HEK293 (cell line): ENCODE results near the gene PP2D1.

ENCODE experiments used
- CTCF ChIA-PET: fragments of 350-600 bp; formaldehyde crosslinking; extraction: SDS; loops from one replicate; lab custom pipeline; 2021; ENCODE audit warnings: antibody characterized with exemption; lab: Yijun Ruan, JAX
- POLR2A ChIA-PET: fragments of 300-600 bp; formaldehyde crosslinking; extraction: SDS; loops from one replicate; lab custom pipeline; 2020; ENCODE audit warnings: antibody characterized with exemption, inconsistent platforms; lab: Yijun Ruan, JAX
- H3K27ac ChIP-seq: fragments of 200-500 bp; sonication (Bioruptor generic); 2 replicates; pipeline ENCODE4 v1.5.1; 2014; ENCODE audit warnings: low read depth, low read length, control low read depth, inconsistent platforms; ENCODE audit errors: extremely low read depth
- H3K36me3 ChIP-seq, 2 experiments: fragments of 200-500 bp in 1 of 2; sonication (Bioruptor generic) in 1 of 2; 1 replicate in 1 of 2; 2 replicates in 1 of 2; pipeline ENCODE4 v1.5.1; 2014 to 2017; ENCODE audit warnings: inconsistent platforms in 2 of 2, low read length in 2 of 2; ENCODE audit not compliant: control insufficient read depth in 2 of 2, insufficient read depth in 1 of 2
- H3K4me1 ChIP-seq: fragments of 200-500 bp; sonication (Bioruptor generic); 2 replicates; pipeline ENCODE4 v1.5.1; 2014; ENCODE audit warnings: mild to moderate bottlenecking, low read length, inconsistent platforms; ENCODE audit not compliant: control insufficient read depth, insufficient read depth
- H3K4me3 ChIP-seq: 2 replicates; pipeline ENCODE4 v1.5.1; 2011; ENCODE audit warnings: low read depth, mild to moderate bottlenecking, control low read depth, low read length, moderate library complexity
- H3K9me3 ChIP-seq: fragments of 200-500 bp; sonication (Bioruptor generic); 2 replicates; pipeline ENCODE4 v1.5.1; 2014; ENCODE audit warnings: low read depth, low read length, inconsistent platforms; ENCODE audit not compliant: control insufficient read depth, insufficient read depth
- BCL11A ChIP-seq: fragments of 450-650 bp; formaldehyde crosslinking; IDR thresholded peaks from 2 replicates; pipeline ENCODE4 v1.5.1; 2016; ENCODE audit warnings: low read depth, missing biosample characterization, missing genetic modification characterization
- EGR2 ChIP-seq: fragments of 450-650 bp; formaldehyde crosslinking; IDR thresholded peaks from 2 replicates; pipeline ENCODE4 v1.5.1; 2016; ENCODE audit warnings: low read depth, missing biosample characterization, missing genetic modification characterization
- FEZF1 ChIP-seq: fragments of 450-650 bp; formaldehyde crosslinking; IDR thresholded peaks from 2 replicates; pipeline ENCODE4 v1.5.1; 2016; ENCODE audit warnings: missing biosample characterization, missing genetic modification characterization
- GLI4 ChIP-seq: fragments of 450-650 bp; formaldehyde crosslinking; IDR thresholded peaks from 2 replicates; pipeline ENCODE4 v1.5.1; 2016; ENCODE audit warnings: missing biosample characterization, missing genetic modification characterization
- HOXC10 ChIP-seq: sonication (generic); formaldehyde crosslinking; IDR thresholded peaks from 2 replicates; pipeline ENCODE4 v1.8.1; 2023; ENCODE audit warnings: mild to moderate bottlenecking, missing genetic modification reagents
- IKZF3 ChIP-seq: fragments of 450-650 bp; IDR thresholded peaks from 2 replicates; pipeline ENCODE4 v1.5.0; 2018; ENCODE audit warnings: missing biosample characterization, mild to moderate bottlenecking, missing genetic modification characterization, moderate library complexity
- KLF1 ChIP-seq: fragments of 450-650 bp; formaldehyde crosslinking; IDR thresholded peaks from 2 replicates; pipeline ENCODE4 v1.5.1; 2016; ENCODE audit warnings: missing biosample characterization, missing genetic modification characterization
- KLF10 ChIP-seq: fragments of 450-650 bp; IDR thresholded peaks from 2 replicates; pipeline ENCODE4 v1.5.1; 2018; ENCODE audit warnings: missing biosample characterization, mild to moderate bottlenecking, missing genetic modification characterization
- KLF7 ChIP-seq: fragments of 450-650 bp; formaldehyde crosslinking; IDR thresholded peaks from 2 replicates; pipeline ENCODE4 v1.5.1; 2016; ENCODE audit warnings: missing biosample characterization, missing genetic modification characterization, borderline replicate concordance
- MEIS1 ChIP-seq: sonication (generic); formaldehyde crosslinking; IDR thresholded peaks from 2 replicates; pipeline ENCODE4 v1.8.1; 2022; ENCODE audit warnings: missing genetic modification reagents, mild to moderate bottlenecking, borderline replicate concordance
- SALL2 ChIP-seq: fragments of 450-650 bp; formaldehyde crosslinking; IDR thresholded peaks from 2 replicates; pipeline ENCODE4 v1.5.0; 2017; ENCODE audit warnings: missing biosample characterization, mild to moderate bottlenecking, missing genetic modification characterization, borderline replicate concordance
- ZBTB1 ChIP-seq: fragments of 450-650 bp; formaldehyde crosslinking; IDR thresholded peaks from 2 replicates; pipeline ENCODE4 v1.5.1; 2016; ENCODE audit warnings: missing biosample characterization, missing genetic modification characterization
- ZBTB17 ChIP-seq: fragments of 450-650 bp; formaldehyde crosslinking; IDR thresholded peaks from 2 replicates; pipeline ENCODE4 v1.5.1; 2016; ENCODE audit warnings: missing biosample characterization, missing genetic modification characterization
- ZNF112 ChIP-seq: fragments of 450-650 bp; formaldehyde crosslinking; IDR thresholded peaks from 2 replicates; pipeline ENCODE4 v1.5.0; 2017; ENCODE audit warnings: missing biosample characterization, missing genetic modification characterization
- ZNF2 ChIP-seq: fragments of 450-650 bp; formaldehyde crosslinking; IDR thresholded peaks from 2 replicates; pipeline ENCODE4 v1.5.1; 2016; ENCODE audit warnings: missing biosample characterization, missing genetic modification characterization
- ZNF354C ChIP-seq: fragments of 450-650 bp; formaldehyde crosslinking; IDR thresholded peaks from 2 replicates; pipeline ENCODE4 v1.5.1; 2016; ENCODE audit warnings: missing biosample characterization, missing genetic modification characterization, low read depth, borderline replicate concordance
- ZNF433 ChIP-seq: fragments of 450-650 bp; formaldehyde crosslinking; IDR thresholded peaks from 2 replicates; pipeline ENCODE4 v1.5.1; 2016; ENCODE audit warnings: missing biosample characterization, missing genetic modification characterization, low read depth
- ZNF501 ChIP-seq: fragments of 450-650 bp; formaldehyde crosslinking; IDR thresholded peaks from 2 replicates; pipeline ENCODE4 v1.5.1; 2016; ENCODE audit warnings: missing biosample characterization, missing genetic modification characterization
- ZNF600 ChIP-seq: fragments of 450-650 bp; formaldehyde crosslinking; IDR thresholded peaks from 2 replicates; pipeline ENCODE4 v1.5.1; 2016; ENCODE audit warnings: missing biosample characterization, missing genetic modification characterization
- ZNF610 ChIP-seq: fragments of 450-650 bp; formaldehyde crosslinking; IDR thresholded peaks from 2 replicates; pipeline ENCODE4 v1.5.1; 2016; ENCODE audit warnings: missing biosample characterization, missing genetic modification characterization, borderline replicate concordance
- ZNF677 ChIP-seq: fragments of 450-650 bp; IDR thresholded peaks from 2 replicates; pipeline ENCODE4 v1.5.0; 2018; ENCODE audit warnings: missing biosample characterization, mild to moderate bottlenecking, missing genetic modification characterization, moderate library complexity
- ZNF76 ChIP-seq: fragments of 450-650 bp; formaldehyde crosslinking; IDR thresholded peaks from 2 replicates; pipeline ENCODE4; 2016; ENCODE audit warnings: low read depth, missing biosample characterization, missing genetic modification characterization, borderline replicate concordance
- ZXDB ChIP-seq: fragments of 450-650 bp; formaldehyde crosslinking; IDR thresholded peaks from 2 replicates; pipeline ENCODE4 v1.5.1; 2016; ENCODE audit warnings: missing biosample characterization, missing genetic modification characterization
- TF ChIP-seq, protein P1 (sequence below): fragments of 450-650 bp; formaldehyde crosslinking; IDR thresholded peaks from 2 replicates; pipeline ENCODE4 v1.5.1; 2017; ENCODE audit warnings: missing biosample characterization, missing genetic modification characterization
- TF ChIP-seq, protein P2 (sequence below): fragments of 450-650 bp; formaldehyde crosslinking; IDR thresholded peaks from 2 replicates; pipeline ENCODE4 v1.5.1; 2016; ENCODE audit warnings: missing biosample characterization, missing genetic modification characterization
- TF ChIP-seq, protein P3 (sequence below): fragments of 450-650 bp; formaldehyde crosslinking; IDR thresholded peaks from 2 replicates; pipeline ENCODE4 v1.5.1; 2016; ENCODE audit warnings: missing biosample characterization, missing genetic modification characterization
- TF ChIP-seq, protein P4 (sequence below): fragments of 450-650 bp; formaldehyde crosslinking; IDR thresholded peaks from 2 replicates; pipeline ENCODE4 v1.5.1; 2016; ENCODE audit warnings: missing biosample characterization, missing genetic modification characterization
- TF ChIP-seq, protein P5 (sequence below): fragments of 450-650 bp; formaldehyde crosslinking; conservative IDR thresholded peaks from 2 replicates; pipeline ENCODE4 v1.5.1; 2016; ENCODE audit warnings: low read depth, missing biosample characterization, missing genetic modification characterization

PP2D1 gene

DNA sequence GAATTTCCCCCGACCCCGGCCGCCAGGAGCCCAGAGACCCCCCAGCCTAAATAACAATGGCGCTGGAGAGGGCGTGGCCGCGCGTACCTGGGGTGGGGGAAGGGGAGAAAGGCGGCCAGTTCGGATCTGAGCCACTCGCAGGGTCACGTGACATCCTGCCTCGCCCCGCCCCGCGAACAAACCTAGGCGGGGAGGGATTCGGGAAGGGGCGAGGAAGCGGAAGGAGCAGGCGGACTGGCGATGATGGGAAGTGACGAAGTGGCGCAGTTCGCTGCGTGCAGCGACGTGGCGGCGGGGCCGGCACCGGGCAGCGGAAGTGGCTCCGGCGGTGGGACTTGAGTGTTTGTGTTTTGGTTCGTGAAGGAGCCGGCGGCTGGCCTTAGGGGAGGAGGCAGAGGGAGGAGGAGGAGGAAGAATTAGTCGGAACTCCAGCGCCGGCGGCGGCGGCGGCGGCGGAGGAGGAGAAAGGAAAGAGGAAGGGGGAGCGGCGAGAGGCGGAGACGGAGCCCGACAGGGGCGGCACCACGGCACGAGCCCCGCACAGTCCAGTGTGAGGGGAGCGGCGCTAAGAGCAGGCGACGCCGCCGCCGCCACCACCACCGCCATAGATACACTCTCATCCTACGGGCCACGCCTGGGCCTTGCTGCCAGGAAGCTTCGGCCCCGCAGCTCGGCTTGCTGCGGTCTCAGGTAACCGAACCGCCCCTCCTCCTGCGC, 65.1 kb downstream of the PP2D1 start, which contains the start of gene RAB5A:
Gene RAB5A (plus strand): TSS at position 266 of the 717 bp plus-strand sequence. CDS start 3,802 bp downstream, outside the sequence.
- Histone ChIP-seq H3K27ac (peak within 1 kb of the TSS; percentile 92), H3K9me3 (no peaks in the 10 kb centered on the region), H3K36me3 (peaks cover 13 to 14% of the 10 kb centered on the region in 2 experiments), H3K4me1 (peaks cover 5% of the 10 kb centered on the region; the same call in 1 of the 2 replicates), H3K4me3 (peak within 1 kb of the TSS; percentile 81)
- ChIA-PET CTCF (interaction anchor here (0.6 kb wide), 1 partner anchor 93 kb away, joined by 4 read pairs; the partner anchor contains the start of gene KAT2B), POLR2A (interaction anchor here (0.6 kb wide), 1 partner anchor 236 kb away, joined by 3 read pairs; no protein-coding TSS in a partner anchor)
- TF ChIP-seq ZNF610 (tag by site-specific recombination) = peak; percentile 74; the same call in 1 of the 2 replicates
- 0 out of 2 replicates have a peak, but pooled peaks have one; percentile 60 for TF ChIP-seq ZBTB1 (tag by site-specific recombination)
- TF ChIP-seq ZNF76 (tag by site-specific recombination) = peak; percentile 79; the same call in 1 of the 2 replicates
- TF ChIP-seq HOXC10 (CRISPR knock-in tag) = no peak
- TF ChIP-seq, protein P1, sequence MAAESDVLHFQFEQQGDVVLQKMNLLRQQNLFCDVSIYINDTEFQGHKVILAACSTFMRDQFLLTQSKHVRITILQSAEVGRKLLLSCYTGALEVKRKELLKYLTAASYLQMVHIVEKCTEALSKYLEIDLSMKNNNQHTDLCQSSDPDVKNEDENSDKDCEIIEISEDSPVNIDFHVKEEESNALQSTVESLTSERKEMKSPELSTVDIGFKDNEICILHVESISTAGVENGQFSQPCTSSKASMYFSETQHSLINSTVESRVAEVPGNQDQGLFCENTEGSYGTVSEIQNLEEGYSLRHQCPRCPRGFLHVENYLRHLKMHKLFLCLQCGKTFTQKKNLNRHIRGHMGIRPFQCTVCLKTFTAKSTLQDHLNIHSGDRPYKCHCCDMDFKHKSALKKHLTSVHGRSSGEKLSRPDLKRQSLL (tag by site-specific recombination) = peak; percentile 61; the same call in 1 of the 2 replicates
- TF ChIP-seq ZNF433 (tag by site-specific recombination) = no peak
- TF ChIP-seq FEZF1 (tag by site-specific recombination) = peak; percentile 4; the same call in 1 of the 2 replicates
- peak; percentile 49 for TF ChIP-seq ZXDB (tag by site-specific recombination)
- no peak for TF ChIP-seq ZNF677 (tag by site-specific recombination)
- TF ChIP-seq ZNF600 (tag by site-specific recombination) = peak; percentile 71; the same call in 1 of the 2 replicates
- TF ChIP-seq, protein P2, sequence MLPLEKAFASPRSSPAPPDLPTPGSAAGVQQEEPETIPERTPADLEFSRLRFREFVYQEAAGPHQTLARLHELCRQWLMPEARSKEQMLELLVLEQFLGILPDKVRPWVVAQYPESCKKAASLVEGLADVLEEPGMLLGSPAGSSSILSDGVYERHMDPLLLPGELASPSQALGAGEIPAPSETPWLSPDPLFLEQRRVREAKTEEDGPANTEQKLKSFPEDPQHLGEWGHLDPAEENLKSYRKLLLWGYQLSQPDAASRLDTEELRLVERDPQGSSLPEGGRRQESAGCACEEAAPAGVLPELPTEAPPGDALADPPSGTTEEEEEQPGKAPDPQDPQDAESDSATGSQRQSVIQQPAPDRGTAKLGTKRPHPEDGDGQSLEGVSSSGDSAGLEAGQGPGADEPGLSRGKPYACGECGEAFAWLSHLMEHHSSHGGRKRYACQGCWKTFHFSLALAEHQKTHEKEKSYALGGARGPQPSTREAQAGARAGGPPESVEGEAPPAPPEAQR (tag by site-specific recombination) = no peak
- no peak for TF ChIP-seq ZNF354C (tag by site-specific recombination)
- 0 out of 2 replicates have a peak, but pooled peaks have one; percentile 65 for TF ChIP-seq ZNF501
- TF ChIP-seq ZNF2 (tag by site-specific recombination) = peak; percentile 83
- TF ChIP-seq IKZF3 (tag by site-specific recombination) = peak; percentile 94
- no peak for TF ChIP-seq ZNF112 (tag by site-specific recombination)
- TF ChIP-seq, protein P3, sequence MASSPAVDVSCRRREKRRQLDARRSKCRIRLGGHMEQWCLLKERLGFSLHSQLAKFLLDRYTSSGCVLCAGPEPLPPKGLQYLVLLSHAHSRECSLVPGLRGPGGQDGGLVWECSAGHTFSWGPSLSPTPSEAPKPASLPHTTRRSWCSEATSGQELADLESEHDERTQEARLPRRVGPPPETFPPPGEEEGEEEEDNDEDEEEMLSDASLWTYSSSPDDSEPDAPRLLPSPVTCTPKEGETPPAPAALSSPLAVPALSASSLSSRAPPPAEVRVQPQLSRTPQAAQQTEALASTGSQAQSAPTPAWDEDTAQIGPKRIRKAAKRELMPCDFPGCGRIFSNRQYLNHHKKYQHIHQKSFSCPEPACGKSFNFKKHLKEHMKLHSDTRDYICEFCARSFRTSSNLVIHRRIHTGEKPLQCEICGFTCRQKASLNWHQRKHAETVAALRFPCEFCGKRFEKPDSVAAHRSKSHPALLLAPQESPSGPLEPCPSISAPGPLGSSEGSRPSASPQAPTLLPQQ (tag by site-specific recombination) = peak; percentile 72; the same call in 1 of the 2 replicates
- TF ChIP-seq ZBTB17 (tag by site-specific recombination) = peak; percentile 76
- peak; percentile 47 for TF ChIP-seq EGR2 (tag by site-specific recombination)
- TF ChIP-seq, protein P4, sequence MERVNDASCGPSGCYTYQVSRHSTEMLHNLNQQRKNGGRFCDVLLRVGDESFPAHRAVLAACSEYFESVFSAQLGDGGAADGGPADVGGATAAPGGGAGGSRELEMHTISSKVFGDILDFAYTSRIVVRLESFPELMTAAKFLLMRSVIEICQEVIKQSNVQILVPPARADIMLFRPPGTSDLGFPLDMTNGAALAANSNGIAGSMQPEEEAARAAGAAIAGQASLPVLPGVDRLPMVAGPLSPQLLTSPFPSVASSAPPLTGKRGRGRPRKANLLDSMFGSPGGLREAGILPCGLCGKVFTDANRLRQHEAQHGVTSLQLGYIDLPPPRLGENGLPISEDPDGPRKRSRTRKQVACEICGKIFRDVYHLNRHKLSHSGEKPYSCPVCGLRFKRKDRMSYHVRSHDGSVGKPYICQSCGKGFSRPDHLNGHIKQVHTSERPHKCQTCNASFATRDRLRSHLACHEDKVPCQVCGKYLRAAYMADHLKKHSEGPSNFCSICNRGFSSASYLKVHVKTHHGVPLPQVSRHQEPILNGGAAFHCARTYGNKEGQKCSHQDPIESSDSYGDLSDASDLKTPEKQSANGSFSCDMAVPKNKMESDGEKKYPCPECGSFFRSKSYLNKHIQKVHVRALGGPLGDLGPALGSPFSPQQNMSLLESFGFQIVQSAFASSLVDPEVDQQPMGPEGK (tag by site-specific recombination) = peak; percentile 79
- no peak for TF ChIP-seq MEIS1 (CRISPR knock-in tag)
- no peak for TF ChIP-seq BCL11A (tag by site-specific recombination)
- TF ChIP-seq KLF1 (tag by site-specific recombination) = peak; percentile 88
- peak; percentile 94 for TF ChIP-seq KLF7 (tag by site-specific recombination)
- peak; percentile 53; the same call in 1 of the 2 replicates for TF ChIP-seq GLI4 (tag by site-specific recombination)
- peak; percentile 56; the same call in 1 of the 2 replicates for TF ChIP-seq KLF10
- TF ChIP-seq SALL2 (tag by site-specific recombination) = no peak
- TF ChIP-seq, protein P5, sequence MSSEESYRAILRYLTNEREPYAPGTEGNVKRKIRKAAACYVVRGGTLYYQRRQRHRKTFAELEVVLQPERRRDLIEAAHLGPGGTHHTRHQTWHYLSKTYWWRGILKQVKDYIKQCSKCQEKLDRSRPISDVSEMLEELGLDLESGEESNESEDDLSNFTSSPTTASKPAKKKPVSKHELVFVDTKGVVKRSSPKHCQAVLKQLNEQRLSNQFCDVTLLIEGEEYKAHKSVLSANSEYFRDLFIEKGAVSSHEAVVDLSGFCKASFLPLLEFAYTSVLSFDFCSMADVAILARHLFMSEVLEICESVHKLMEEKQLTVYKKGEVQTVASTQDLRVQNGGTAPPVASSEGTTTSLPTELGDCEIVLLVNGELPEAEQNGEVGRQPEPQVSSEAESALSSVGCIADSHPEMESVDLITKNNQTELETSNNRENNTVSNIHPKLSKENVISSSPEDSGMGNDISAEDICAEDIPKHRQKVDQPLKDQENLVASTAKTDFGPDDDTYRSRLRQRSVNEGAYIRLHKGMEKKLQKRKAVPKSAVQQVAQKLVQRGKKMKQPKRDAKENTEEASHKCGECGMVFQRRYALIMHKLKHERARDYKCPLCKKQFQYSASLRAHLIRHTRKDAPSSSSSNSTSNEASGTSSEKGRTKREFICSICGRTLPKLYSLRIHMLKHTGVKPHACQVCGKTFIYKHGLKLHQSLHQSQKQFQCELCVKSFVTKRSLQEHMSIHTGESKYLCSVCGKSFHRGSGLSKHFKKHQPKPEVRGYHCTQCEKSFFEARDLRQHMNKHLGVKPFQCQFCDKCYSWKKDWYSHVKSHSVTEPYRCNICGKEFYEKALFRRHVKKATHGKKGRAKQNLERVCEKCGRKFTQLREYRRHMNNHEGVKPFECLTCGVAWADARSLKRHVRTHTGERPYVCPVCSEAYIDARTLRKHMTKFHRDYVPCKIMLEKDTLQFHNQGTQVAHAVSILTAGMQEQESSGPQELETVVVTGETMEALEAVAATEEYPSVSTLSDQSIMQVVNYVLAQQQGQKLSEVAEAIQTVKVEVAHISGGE (tag by site-specific recombination) = peak; percentile 98
